ENCODE measurements around the gene PSMB4. TPM values are rescaled to one million over a fixed set of nuclear protein-coding genes. Genes with fewer than 3 reads are reported as not detected.
"Not testable (repeated sequence)": the region's sequence is repeated elsewhere in the genome, so short reads cannot be mapped to it uniquely, and the experiment has no call there.

PSMB4 gene
- 393 and 396 TPM in 2 replicates for total RNA-seq

DNA sequence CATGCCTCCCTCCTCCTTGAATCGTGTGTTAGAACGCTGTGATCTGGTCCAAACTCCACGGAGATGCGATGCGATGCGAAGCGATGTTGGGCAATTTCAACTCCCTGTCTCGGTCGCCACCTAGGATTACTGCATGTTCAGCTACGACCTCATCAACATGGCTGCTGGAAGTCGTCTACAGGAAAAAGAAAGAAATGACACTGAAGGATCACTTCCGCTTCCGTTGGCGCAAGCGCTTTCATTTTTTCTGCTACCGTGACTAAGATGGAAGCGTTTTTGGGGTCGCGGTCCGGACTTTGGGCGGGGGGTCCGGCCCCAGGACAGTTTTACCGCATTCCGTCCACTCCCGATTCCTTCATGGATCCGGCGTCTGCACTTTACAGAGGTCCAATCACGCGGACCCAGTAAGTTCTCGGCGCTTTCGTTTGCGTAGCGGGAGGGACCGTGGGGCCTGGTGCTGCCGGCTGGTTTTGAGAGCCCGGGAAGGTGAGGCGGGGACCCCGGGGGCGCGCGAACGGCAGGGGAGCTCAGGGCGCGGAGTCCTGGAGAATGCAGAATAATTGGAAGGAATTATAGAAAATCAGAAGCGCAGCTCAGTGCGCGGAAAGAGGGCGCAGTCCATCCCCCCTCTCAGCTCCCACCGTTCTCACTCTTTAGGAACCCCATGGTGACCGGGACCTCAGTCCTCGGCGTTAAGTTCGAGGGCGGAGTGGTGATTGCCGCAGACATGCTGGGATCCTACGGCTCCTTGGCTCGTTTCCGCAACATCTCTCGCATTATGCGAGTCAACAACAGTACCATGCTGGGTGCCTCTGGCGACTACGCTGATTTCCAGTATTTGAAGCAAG, at the start of gene PSMB4:
PSMB4 (plus strand) TSS at position 250 of the 848 bp plus-strand sequence; CDS start at position 265, 15 bp downstream.
- intact Hi-C loops (cut with micrococcal nuclease), result loop anchor here (1.0 to 2.0 kb wide), 10 partner anchors 52 to 1131 kb away; partner anchors contain the start of genes APH1A, LYSMD1, PI4KB and PIP5K1A

DNA sequence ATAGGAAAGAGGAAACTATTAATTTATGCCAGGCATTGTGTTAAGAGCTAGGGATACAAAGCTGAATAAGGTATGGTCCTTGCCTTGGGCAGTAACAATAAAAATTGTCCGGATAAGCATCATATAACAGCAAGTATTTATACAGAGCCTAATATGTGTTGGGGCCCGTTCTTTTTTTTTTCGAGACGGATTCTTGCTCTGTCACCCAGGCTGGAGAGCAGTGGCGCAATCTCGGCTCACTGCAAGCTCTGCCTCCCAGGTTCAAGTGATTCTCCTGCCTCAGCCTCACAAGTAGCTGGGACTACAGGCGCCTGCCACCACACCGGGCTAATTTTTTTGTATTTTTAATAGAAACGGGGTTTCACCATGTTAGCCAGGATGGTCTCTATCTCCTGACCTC, 49.0 kb upstream of the PSMB4 start:
- intact Hi-C loops (cut with micrococcal nuclease), result not testable (repeated sequence)

DNA sequence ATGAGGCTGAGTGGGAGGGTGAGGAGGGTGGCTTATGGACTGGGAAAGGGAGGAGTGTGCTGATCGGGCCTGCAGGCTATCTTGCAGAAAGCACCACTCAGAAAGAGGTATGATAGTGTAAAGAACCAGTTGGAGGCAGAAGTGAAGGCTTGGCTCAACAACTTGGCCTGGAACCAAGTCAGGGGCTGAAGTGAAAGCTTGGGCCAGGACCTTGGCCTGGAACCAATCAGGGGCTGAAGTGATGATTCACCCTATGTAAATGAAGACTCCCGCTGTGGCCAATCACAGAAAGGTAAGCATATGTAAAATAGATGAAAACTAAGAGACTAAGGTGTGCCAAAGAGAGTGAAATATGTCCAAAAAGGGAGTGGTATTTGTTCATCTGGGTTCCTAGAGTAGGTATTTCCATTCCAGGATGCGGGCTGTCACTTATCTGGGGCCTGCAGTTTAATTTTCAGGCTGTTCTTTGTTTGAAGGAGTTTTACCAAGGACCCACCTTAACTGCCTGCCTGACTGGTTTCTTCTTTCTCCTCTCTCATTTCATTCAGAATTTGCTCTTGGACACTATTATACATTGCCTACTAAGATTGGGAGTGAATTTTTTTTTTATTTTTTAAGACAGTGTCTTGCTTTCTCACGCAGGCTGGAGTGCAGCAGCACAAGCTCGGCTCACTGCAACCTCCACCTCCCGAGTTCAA, 47.2 kb upstream of the PSMB4 start:
- intact Hi-C loops (cut with micrococcal nuclease), result no loop called here

DNA sequence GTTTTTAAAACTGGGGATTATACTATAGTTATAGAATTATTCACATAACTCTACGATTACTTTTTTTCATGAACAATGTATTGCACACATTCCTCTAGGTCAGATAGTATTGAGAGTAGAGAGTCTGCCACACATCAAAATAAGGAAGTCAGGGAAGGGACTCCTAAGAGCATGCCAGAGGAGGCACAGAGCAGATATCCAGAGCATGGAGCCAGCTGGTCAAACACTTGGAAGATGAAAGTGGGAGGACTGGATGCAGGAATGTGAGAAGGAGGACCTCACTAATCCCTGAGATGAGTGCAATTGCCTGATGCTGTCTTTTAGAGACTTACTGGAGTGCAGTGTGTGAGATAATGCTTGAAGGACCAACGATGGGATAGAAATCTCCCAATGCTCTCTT, 42.7 kb upstream of the PSMB4 start:
- intact Hi-C loops (cut with micrococcal nuclease), result no loop called here

DNA sequence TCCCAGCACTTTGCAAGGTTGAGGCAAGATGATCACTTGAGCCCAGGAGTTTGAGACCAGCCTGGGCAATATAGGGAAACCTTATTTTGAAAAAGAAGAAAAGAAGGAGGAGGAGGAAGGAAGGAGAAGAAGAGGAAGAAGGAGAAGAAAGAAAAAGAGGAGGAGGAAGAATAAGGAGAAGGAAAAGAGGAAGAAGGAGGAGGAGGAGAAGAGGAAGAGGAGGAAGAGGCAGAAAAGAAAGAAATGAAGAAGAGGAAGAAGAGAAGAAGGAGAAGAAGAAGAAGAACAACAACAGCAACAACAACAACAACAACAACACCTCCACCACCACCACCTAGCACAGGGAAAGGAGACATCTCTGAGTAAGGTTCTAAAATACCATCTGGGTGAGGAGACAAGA, 37.5 kb upstream of the PSMB4 start:
- intact Hi-C loops (cut with micrococcal nuclease), result no loop called here

DNA sequence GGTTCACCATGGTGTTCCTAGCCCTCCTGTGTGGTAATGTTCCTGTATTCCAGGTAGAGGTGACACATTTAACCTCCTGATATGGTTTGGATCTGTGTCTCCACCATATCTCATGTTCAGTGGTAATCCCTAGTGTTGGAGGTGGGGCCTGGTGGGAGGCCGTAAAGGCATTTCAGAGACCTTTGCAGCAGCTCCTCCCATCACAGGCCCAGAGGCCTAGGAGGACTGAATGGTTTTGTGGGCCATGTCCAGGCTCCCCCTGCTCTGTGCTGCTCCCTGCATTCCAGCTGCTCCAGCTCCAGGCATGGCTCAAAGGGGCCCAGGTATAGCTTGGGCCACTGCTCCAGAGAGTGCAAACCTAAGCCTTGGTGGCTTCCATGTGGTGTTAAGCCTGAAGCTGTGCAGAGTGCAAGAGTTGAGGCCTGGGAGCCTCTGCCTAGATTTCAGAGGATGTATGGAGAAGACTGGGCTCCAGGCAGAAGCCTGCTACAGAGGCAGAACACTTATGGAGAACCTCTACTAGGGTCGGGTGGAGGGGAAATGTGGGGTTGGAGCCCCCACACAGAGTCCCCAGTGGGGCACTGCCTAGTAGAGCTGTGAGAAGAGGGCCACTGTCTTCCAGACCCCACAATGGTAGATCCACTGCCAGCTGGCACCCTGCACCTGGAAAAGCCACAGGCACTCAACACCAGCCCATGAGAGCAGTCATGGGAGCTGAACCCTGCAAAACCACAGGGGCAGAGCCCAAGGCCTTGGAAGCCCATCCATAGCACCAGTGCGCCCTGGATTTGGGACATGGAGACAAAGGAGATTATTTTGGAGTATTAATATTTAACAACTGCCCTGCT, 36.8 kb upstream of the PSMB4 start:
- intact Hi-C loops (cut with micrococcal nuclease), result no loop called here

DNA sequence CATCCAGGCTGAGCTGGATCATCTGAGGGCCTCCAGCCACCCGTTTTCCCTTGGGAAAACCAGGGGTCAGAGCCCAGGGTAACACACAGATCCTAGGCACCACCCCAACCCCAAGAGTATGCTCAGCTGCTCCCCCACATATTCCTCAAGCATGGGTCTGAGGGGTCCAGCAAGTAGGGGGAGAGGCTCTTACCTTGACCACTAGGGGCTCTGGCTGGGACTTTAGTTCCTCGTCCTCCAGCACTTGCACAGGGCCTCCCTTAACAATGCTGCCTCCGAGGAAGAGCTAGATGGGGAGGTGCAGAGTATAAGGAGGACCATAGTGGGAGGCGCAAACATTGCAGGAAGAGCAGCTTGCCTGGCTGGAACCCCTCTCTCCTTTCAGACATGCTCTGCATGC, 34.4 kb upstream of the PSMB4 start:
- intact Hi-C loops (cut with micrococcal nuclease), result no loop called here

DNA sequence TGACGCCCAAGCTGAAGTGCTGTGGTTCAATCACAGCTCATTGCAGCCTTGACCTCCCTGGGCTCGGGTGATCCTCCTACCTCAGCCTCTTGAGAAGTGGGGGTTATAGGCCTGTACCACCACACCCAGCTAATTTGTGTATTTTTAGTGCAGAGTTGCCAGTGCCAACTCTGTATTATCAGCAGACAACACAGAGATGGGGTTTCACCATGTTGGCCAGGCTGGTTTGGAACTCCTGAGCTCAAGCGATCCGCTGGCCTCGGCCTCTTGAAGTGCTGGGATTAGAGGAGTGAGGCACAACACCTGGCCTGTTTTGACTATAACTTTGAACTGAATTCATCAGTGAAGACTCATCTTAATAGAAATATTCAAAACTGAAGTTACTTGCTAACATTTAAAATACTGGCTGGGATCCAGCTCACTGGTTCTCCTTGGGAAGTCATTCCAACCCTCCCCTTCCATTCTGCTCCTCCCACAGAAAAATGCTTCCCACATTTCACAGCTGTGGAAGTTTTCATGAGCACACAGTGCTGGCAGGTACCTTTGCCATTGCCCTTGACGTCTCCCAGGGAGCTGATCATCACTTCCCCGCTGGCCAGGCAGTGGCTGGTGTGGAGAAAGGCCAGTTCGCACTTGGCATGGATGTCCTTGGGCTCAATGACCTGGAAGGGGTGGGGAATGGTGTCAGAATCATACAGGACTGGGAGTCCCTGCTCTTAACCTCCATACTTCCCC, 31.5 kb upstream of the PSMB4 start:
- intact Hi-C loops (cut with micrococcal nuclease), result no loop called here

DNA sequence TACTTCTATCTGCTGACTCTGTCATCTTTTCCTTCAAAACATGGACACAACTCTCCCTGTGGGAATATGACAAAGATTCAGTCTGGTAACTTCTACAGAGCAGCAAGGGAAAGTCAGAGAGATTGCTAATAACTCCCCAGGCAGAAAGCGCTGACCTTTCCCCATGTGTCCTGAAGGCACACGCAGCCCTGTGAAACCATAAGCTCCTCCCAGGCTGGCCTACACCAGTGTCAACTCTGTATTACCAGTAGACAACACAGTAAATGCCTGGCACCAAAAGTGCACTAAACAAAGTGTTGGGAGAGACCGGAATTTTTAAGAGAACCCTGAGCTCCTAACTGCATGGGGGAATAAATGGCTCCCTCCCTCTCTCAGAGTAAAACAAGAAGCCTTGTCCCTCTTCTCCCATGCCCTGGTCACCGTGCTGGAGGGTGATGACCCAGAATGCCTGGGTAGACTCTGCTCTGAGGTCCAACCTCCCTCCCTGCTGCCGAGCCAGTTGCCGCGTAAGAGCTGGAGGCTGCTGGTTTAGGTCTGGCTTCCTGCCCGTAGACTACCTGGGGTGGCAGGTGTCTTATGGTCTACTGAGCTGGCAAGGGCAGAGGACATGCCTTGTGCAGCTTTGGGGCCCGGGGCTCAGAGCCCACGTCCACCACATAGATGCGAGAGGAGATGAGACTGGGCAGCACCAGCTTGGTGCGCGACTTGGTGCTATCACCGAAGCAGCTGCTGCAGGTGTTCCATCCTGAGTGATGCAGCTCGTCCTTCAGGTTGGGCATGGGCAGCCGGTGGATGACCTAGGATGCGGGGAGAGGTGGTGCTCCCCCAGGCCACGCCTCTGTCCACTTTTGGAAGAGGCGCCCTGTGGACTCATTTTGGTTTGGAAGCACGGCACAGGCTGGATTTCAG, 30.7 kb upstream of the PSMB4 start:
- intact Hi-C loops (cut with micrococcal nuclease), result no loop called here

DNA sequence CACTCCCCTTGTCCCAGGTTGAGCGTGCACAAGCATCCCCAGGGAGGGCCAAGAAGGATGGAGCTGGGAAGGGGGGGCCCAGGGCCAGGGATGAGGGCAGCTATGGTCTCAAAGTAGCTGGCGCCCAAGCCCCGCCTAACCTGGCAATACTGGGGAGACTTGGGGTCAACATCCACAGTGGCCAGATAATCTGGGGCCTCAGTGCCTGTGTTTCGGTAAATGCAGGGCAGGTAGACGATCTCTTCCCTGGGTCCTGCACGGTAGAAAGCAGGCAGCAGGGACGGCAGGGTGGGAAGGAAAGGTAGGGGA, 30.1 kb upstream of the PSMB4 start:
- intact Hi-C loops (cut with micrococcal nuclease), result no loop called here

DNA sequence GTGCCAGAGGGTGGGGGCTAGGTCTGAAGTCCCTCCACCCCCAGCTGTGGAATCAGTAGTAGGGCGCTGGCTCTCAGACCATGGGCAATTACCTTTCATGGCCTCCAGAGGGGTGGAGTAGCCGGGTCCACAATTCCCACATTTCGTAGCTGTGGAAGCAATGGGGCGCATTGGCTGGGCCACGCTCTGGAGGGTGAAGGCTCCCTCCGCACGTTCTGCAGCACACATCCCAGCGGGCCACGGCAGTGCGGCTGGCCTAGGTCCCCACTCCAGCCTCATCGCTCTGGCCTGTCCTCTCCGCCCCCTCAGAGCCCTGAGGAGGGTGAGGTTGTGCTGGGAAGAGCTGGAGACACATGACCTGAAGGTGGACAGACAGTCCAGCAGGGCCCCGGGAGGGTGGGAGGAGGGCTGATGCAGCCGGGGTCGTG, 29.7 kb upstream of the PSMB4 start:
- intact Hi-C loops (cut with micrococcal nuclease), result no loop called here

DNA sequence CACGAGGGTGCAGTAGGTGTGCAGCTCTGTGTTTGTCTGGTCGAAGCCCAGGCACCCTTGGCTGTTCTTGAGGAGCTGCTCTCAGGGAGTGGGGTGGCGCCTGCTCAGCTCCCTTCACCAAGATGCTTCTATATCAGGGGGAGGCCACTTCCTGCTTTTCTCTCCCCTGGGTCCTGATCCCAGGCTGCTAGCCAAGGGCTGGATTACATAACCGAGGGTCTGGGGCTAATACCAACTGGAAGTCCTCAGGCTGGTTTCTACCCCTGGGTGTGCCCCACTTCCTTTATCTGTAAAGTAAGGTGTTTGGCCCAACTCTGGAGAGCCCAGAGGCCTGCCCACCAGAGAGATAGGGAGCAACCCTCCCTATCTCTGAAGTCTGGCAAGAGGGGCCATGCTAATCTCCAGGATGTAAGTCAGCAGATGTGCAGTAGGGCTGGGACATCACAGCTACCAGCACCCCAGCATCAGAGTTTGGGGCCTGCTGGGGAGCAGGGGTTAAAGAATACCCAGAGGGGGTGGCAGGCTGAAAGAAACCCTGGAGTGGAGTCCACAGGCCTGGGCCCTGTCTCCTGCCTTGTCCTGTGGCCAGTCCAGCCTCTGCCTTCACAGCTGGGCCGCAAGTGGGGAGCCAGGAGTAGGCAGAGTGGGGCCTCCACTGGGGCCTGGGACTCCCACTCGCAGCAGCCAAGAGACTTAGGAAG, 29.0 kb upstream of the PSMB4 start:
- intact Hi-C loops (cut with micrococcal nuclease), result no loop called here

DNA sequence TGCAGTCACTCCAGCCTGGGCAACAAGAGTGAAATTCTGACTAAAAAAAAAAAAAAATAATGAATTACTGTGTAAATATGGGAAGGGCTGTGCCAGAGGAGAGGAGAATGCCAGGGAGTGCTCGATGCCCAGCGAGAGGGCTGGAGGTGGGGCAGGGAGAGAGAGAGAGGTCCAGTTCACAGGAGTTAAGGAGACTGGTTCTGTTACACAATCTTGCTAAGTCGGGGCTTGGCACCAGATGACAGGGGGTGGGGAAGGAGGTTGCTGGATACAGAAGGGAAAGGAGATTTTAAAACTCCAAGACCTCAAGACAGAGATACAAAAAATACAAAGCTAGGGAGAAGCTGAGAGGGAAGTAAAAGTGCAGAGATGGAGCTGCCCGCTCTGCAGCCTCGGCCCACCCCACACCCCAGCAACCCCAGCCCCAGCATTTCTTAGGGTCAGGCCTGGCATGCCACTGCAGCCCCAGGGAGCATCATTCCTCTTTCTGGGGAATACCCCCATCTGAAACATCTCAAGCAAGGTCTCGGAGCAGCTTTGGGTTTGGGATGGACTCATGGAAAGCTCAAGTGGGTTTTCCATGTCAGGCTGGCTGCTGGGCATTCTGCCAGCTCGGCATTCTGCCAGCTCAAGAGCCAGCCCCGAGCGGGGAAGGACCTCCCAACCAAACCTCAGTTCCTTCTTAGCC, 27.9 kb upstream of the PSMB4 start:
- intact Hi-C loops (cut with micrococcal nuclease), result no loop called here

DNA sequence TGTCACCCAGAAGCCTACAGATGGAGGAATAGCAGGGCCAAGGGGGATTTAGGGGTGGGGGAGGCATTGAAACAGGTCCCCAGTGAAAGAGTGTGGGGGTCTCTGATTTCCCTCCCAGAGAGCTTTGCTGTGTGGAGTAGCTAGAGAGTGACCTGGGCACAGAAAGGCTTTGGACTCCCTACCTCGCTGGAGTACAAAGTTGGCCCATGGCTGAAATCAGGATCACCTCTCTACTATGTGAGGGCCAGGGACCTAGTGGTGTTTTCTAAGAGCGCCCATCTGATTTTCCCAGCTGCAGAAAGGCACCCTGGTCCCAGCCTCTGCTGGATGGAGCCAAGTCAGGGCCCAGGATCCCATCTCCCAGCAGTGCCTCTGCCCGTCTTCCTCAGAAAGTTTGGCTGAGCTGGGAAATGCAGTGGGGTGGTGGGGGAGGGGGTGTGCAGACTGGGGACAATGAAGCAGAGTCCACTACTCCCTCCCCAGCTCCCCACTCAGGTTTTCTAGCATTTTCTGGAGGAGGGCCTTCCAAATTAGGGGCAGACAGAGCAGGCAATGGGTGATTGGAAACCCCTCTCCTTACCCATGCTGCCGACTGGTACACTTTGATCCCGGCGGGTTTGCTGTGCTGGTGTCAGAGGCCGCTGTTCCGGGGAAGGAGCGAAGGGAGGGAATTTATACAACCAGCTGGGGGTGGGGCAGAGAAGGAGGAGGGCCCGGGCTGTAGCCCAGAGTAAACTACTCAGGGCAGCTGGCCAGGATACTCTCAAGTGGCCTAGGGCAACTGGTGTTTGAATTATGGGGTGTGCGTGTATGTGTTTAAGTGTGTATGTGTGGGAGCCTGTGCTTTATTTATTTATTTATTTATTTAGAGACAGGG, 27.1 kb upstream of the PSMB4 start, which contains the start of gene SELENBP1:
SELENBP1 (minus strand) TSS at position 648 of the 877 bp plus-strand sequence; CDS start at position 584, 64 bp downstream.
- intact Hi-C loops (cut with micrococcal nuclease), result no loop called here

DNA sequence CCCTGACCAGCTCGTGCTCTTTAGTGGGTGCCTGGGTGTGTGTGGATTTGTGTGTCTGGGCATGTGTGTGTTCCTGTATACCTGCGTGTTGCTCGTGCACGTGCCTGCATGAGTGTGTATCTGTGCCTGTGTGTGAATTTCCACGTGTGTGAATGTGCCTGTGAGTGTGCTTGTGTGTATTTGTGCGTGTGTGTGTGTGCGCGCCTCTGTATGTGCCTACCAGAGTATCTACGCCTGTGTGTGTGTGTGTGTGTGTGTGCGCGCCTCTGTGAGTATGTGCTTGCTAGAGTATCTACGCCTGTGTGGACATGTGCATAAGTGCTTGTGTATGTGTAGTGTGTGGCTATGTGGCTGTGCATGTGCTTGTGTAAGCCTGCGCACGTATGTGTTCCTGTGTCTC, 26.2 kb upstream of the PSMB4 start:
- intact Hi-C loops (cut with micrococcal nuclease), result no loop called here

DNA sequence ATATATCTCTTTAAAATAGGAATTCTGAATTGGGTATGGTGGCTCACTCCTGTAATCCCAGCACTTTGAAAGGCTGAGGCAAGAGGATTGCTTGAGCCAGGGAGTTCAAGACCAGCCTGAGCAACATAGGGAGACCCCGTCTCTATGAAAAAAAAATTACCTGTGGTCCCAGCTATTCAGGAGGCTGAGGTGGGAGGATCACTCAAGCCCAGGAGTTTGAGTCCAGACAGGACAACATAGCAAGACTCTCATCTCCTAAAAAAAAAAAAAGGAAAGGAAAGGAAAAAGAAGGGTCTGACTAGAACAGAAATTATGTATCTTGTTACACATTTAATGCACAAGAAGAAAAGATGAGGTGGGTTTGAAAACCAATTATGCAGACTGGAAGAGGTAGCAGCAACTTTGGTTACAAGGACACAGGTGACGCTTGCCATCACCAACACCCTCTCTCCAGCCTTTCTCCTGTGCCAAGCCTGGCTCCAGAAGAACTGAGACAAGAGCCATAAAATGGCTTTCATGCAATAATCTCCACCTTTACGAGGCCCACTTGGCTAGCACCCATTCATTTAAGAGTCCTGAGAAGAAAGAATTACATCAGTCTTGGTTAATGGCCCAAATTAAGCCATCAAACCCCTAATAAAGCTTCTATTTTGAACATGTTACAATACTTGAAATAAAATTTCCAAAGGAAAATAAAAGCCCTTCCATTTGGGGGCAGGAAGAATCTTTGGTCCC, 22.1 kb upstream of the PSMB4 start:
- intact Hi-C loops (cut with micrococcal nuclease), result no loop called here

DNA sequence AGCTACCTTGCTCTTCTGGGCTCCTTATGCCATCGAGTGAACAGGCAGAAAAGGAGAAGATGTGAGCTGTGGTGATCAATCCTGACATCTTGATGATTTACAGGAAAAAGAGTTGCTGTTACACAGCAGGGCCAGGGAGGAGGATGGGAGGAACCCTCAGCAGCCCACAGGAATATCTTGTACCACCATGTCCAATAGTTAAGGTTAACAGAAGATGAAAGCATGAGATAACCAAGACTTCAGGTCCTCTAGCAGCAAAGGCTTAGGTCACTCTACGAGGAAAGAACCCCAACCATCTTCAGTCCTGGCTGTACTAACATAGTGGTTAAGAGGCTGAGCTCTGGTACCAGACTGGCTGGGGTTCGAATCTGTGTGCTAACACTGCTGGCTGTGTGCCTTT, 14.8 kb upstream of the PSMB4 start:
- intact Hi-C loops (cut with micrococcal nuclease), result no loop called here

All from T-helper 1 cell treated with Interleukin-12 subunit alpha and Interleukin-12 subunit beta and Interleukin-4 antibody, amounts not matched to agents 30 ng/mL and 1 ng/mL, for 36 hours (primary cell).